ENCODE results near the gene CEP290.

GRCh38 chr12:88083634-88084033, 58.3 kb downstream of the CEP290 start:
- no peak for TF ChIP-seq CTCF (IDR thresholded peaks at IDR 0.05)
- TF ChIP-seq POLR2A (IDR thresholded peaks at IDR 0.05), result no peak

All from uterus (tissue), 2 donors.